Type B pancreatic cell (in vitro differentiated cells): ENCODE results near the gene KBTBD12. TPM values are rescaled to one million over a fixed set of nuclear protein-coding genes. Genes with fewer than 3 reads are reported as not detected.

Experiments
- DNase-seq: peaks from one replicate; pipeline ENCODE4 v3.0.0; 2021; ENCODE audit warnings: mixed read lengths; ENCODE audit not compliant: unreplicated experiment; ENCODE audit errors: extremely low spot score
- H3K27ac Mint-ChIP-seq: 2 replicates; pipeline ENCODE4 v1.8.0; 2021; ENCODE audit warnings: mild to moderate bottlenecking, mixed read lengths
- H3K27me3 Mint-ChIP-seq: 2 replicates; pipeline ENCODE4 v1.8.0; 2021; ENCODE audit warnings: mixed read lengths
- H3K36me3 Mint-ChIP-seq: 2 replicates; pipeline ENCODE4 v1.8.0; 2021; ENCODE audit warnings: mixed read lengths
- H3K4me1 Mint-ChIP-seq: one replicate; pipeline ENCODE4 v1.8.0; 2021; ENCODE audit warnings: mixed read lengths; ENCODE audit not compliant: unreplicated experiment
- H3K4me3 Mint-ChIP-seq: 2 replicates; pipeline ENCODE4 v1.8.0; 2021; ENCODE audit warnings: mild to moderate bottlenecking, mixed read lengths
- H3K9me3 Mint-ChIP-seq: 2 replicates; pipeline ENCODE4 v1.8.0; 2021; ENCODE audit warnings: mixed read lengths
- total RNA-seq: library from RNA; stranded (reverse); gene quantifications from 2 replicates; pipeline ENCODE4 v1.2.1, GENCODE V29; 2021; ENCODE audit warnings: low replicate concordance
- TF ChIP-seq, protein P1 (sequence below): fragments of 200-600 bp; sonication (generic); conservative IDR thresholded peaks from 2 replicates; pipeline ENCODE4 v1.5.0; 2021; ENCODE audit warnings: antibody characterized with exemption, mild to moderate bottlenecking

Gene KBTBD12
- total RNA-seq, 1 donor from 2014 or later: not detected

DNA sequence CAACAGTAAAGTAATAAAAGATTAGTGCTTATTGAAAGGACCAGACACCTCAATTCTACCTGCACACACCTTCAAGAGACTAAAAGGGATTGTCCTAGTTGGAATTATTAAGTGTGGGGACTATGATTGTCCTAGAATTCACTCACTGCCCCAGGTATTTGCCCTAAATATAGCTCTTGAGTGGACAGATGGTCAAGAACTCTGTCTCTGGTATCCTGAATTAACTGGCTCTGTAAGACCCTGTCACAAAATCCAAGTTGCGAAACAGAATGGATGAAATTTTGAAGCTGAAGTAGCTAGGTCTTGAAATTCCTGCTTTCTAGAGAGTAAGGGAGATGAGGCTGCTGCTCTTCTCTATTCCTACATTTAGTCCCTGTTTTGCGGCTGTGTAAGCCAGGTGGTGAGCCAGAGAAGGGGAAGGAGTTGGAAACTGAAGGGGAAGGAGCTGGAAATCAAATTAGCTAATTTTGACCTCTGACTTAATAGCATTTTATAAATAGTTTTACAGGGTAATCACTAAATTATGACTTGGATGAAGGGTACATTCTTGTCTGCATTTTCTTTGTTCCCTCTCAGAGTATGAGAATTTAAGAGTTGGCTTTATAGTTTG lies 34.5 kb downstream of the KBTBD12 start:
- no peak overlapping the region for H3K27ac Mint-ChIP-seq
- H3K27me3 Mint-ChIP-seq: peaks cover 3% of the 10 kb centered on the region
- H3K4me3 Mint-ChIP-seq: no peak overlapping the region
- no peaks in the 10 kb centered on the region for H3K36me3 Mint-ChIP-seq
- TF ChIP-seq, protein P1, sequence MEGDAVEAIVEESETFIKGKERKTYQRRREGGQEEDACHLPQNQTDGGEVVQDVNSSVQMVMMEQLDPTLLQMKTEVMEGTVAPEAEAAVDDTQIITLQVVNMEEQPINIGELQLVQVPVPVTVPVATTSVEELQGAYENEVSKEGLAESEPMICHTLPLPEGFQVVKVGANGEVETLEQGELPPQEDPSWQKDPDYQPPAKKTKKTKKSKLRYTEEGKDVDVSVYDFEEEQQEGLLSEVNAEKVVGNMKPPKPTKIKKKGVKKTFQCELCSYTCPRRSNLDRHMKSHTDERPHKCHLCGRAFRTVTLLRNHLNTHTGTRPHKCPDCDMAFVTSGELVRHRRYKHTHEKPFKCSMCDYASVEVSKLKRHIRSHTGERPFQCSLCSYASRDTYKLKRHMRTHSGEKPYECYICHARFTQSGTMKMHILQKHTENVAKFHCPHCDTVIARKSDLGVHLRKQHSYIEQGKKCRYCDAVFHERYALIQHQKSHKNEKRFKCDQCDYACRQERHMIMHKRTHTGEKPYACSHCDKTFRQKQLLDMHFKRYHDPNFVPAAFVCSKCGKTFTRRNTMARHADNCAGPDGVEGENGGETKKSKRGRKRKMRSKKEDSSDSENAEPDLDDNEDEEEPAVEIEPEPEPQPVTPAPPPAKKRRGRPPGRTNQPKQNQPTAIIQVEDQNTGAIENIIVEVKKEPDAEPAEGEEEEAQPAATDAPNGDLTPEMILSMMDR: no peak
- DNase-seq: no peak
- H3K9me3 Mint-ChIP-seq: no peaks in the 10 kb centered on the region
- peaks cover 9% of the 10 kb centered on the region for H3K4me1 Mint-ChIP-seq

DNA sequence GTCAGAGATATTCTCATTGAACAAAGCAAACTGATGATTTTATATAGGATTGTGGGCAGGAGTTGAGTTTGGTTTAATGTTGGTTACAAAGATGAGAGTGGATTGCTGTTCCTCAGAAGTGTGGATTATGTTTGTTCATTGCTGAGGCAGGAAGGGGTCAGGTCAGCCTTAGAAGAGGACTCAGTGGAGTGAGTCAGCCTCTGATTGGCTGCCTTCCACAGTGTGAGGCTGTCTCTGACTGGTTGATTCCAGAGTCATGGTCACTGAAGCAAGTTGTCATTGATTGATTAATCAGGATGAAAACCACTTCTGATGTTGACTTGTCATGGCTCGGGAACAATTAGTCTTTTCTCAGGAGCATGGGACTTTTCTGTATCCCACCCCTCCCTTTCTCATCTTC lies 36.2 kb downstream of the KBTBD12 start:
- Mint-ChIP-seq H3K27ac (no peak overlapping the region), H3K27me3 (peaks cover 3% of the 10 kb centered on the region), H3K9me3 (no peaks in the 10 kb centered on the region), H3K4me1 (peaks cover 14% of the 10 kb centered on the region), H3K4me3 (no peak overlapping the region), H3K36me3 (no peaks in the 10 kb centered on the region)
- TF ChIP-seq, protein P1: no peak
- no peak for DNase-seq

DNA sequence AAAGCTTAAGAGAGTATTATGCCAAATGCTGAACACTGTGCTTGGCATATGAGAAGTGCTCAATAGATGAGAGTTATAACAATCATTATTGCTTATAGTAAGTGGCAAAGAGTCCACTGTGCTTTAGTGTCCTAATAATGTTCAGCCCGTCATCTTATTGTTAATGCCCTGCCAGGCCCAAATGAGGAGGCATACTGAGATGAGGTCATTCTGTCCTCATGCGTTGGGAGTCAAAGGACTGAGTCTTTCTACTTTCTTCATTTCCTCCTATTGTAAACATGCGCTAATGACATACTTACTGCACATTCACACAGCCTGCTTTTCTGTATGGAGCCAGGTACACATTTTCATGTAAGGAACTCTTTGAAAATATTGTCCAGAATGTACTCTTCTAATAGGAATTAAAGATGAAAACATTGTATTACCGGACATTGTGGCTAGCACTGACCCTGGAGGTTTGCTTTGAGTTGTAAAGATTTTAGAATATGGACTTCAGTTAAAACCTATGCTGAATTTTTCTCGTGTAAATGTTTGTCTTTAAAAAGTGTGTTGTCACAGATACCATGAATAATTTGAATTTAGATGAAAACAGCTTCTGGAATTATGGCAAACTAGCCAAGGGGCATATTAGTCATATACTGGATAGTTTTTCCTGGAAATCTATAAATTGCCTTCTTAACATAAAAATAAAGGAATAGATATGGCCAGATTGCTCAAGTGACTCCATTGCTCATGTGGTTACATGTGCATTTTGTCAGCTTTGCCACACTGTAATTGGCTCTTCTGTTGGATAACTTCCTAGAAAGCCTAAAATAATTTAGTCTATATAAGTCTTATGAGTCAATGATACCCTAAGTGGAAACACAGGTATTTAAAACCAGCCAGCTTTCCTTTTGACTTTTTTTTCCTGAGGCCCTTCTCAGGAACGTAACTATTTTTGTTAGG lies 38.3 kb downstream of the KBTBD12 start:
- H3K9me3 Mint-ChIP-seq: no peaks in the 10 kb centered on the region
- H3K27me3 Mint-ChIP-seq: no peaks in the 10 kb centered on the region
- no peak for DNase-seq
- H3K4me3 Mint-ChIP-seq: no peak overlapping the region
- no peak overlapping the region for H3K27ac Mint-ChIP-seq
- peaks cover 14% of the 10 kb centered on the region for H3K4me1 Mint-ChIP-seq
- TF ChIP-seq, protein P1: no peak
- no peaks in the 10 kb centered on the region for H3K36me3 Mint-ChIP-seq

DNA sequence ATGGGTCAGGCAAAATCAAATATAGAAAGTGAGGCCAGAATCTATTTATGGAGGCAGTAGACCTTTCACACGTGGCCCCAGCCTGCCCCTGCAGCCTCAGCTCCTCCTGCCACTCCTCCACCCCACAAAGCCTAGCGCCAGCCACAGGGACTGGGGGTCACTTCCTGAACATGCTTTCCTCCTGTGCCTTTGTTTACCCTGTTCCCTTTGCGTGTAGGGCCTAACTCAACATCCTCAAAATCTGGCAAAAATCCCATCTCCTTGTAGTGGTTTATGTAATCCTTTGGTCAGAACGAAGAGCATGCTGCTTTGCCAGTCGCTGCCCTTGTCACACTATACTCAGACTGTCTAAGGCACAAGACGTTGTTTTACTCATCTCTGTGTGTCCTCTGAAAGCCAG lies 39.6 kb downstream of the KBTBD12 start:
- no peak for DNase-seq
- no peaks in the 10 kb centered on the region for H3K36me3 Mint-ChIP-seq
- peaks cover 14% of the 10 kb centered on the region for H3K4me1 Mint-ChIP-seq
- H3K4me3 Mint-ChIP-seq: no peak overlapping the region
- H3K27ac Mint-ChIP-seq: no peak overlapping the region
- no peaks in the 10 kb centered on the region for H3K27me3 Mint-ChIP-seq
- TF ChIP-seq, protein P1: no peak
- no peaks in the 10 kb centered on the region for H3K9me3 Mint-ChIP-seq

DNA sequence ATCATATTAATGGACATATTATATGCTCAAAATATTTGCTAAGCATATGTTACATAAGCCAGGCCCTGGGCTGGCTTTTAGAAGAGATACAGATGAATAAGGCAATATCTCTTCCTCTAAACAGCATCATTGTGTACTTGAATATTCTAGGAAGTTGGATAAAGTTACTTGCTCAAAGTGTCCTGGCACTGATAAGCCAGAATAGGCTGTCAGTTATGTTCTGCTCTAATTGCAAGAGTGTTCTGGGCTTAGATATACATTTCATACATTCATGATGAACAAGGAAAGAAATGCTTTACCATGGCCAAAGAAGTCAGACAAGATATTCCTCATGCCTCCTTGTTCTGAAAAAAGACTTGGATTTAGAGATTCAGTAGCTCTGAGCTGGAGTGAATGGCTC lies 40.7 kb downstream of the KBTBD12 start:
- Mint-ChIP-seq H3K36me3 (no peaks in the 10 kb centered on the region), H3K9me3 (no peaks in the 10 kb centered on the region), H3K27me3 (no peaks in the 10 kb centered on the region), H3K4me1 (peaks cover 17% of the 10 kb centered on the region), H3K27ac (no peak overlapping the region), H3K4me3 (no peak overlapping the region)
- DNase-seq: no peak
- TF ChIP-seq, protein P1: no peak
